PC-9 (cell line): ENCODE data around the gene CDH22. TPM values are rescaled to one million over a fixed set of nuclear protein-coding genes. Genes with fewer than 3 reads are reported as not detected.

ENCODE experiments used
- BruUV-seq: library from RNA; stranded (reverse); fragments of 400-500 nt; replicated peaks from 2 replicates; lab custom pipeline; 2021; lab: Mats Ljungman, UMichigan
- CTCF ChIA-PET: fragments of 300-600 bp; sonication (Branson Sonifier 250); formaldehyde crosslinking; loops from one replicate; lab custom pipeline; 2022; ENCODE audit warnings: antibody characterized with exemption; lab: Charles Lee
- POLR2A ChIA-PET: fragments of 300-600 bp; sonication (Branson Sonifier 250); formaldehyde crosslinking; loops from one replicate; lab custom pipeline; 2022; ENCODE audit warnings: antibody characterized with exemption; ENCODE audit not compliant: unreplicated experiment; lab: Charles Lee
- DNase-seq, 2 experiments: peaks; one replicate each; pipeline versions ENCODE4 v3.0.0 to v3.0.0-alpha.2; 2015 to 2022; ENCODE audit warnings: mixed read lengths in 1 of 2
- H2AFZ ChIP-seq: fragments of 200-600 bp; sonication (generic); 2 replicates; pipeline ENCODE4 v1.8.1; 2017; ENCODE audit warnings: antibody characterized with exemption
- H3F3A ChIP-seq: fragments of 200-600 bp; sonication (generic); 2 replicates; pipeline ENCODE4 v1.8.1; 2017; ENCODE audit warnings: antibody characterized with exemption, mild to moderate bottlenecking, low read depth; ENCODE audit not compliant: insufficient read depth
- H3K27ac ChIP-seq: fragments of 200-600 bp; sonication (generic); 2 replicates; pipeline ENCODE4 v1.6.1; 2016; ENCODE audit warnings: mixed run types
- H3K27me3 ChIP-seq: fragments of 200-600 bp; sonication (generic); 2 replicates; pipeline ENCODE4 v1.6.1; 2016; ENCODE audit warnings: low read depth, mixed run types; ENCODE audit not compliant: insufficient read depth
- H3K36me3 ChIP-seq: fragments of 200-600 bp; sonication (generic); 2 replicates; pipeline ENCODE4 v1.6.1; 2016; ENCODE audit warnings: low read depth, mixed run types
- H3K4me1 ChIP-seq: fragments of 200-600 bp; sonication (generic); replicated peaks from 2 replicates; pipeline ENCODE4 v1.6.1; 2016; ENCODE audit warnings: mixed run types; ENCODE audit not compliant: insufficient read depth
- H3K4me2 ChIP-seq: fragments of 200-600 bp; sonication (generic); 2 replicates; pipeline ENCODE4 v1.6.1; 2017; ENCODE audit warnings: mixed run types
- H3K4me3 ChIP-seq: fragments of 200-600 bp; sonication (generic); 2 replicates; pipeline ENCODE4 v1.6.1; 2016; ENCODE audit warnings: mixed run types
- H3K79me2 ChIP-seq: fragments of 200-600 bp; sonication (generic); 2 replicates; pipeline ENCODE4 v1.6.1; 2017; ENCODE audit warnings: low read depth, mixed run types
- H3K9me2 ChIP-seq: fragments of 200-600 bp; sonication (generic); 2 replicates; pipeline ENCODE4 v1.8.1; 2017; ENCODE audit warnings: mild to moderate bottlenecking; ENCODE audit not compliant: insufficient read depth
- H3K9me3 ChIP-seq: fragments of 200-600 bp; sonication (generic); 2 replicates; pipeline ENCODE4 v1.8.1; 2016; ENCODE audit warnings: low read depth; ENCODE audit not compliant: insufficient read depth
- H4K20me1 ChIP-seq: fragments of 200-600 bp; sonication (generic); 2 replicates; pipeline ENCODE4 v1.8.1; 2017; ENCODE audit not compliant: insufficient read depth
- CTCF ChIP-seq: fragments of 200-600 bp; sonication (generic); conservative IDR thresholded peaks from 2 replicates; pipeline ENCODE4 v1.6.1; 2017; ENCODE audit warnings: mixed run types, antibody characterized with exemption, mild to moderate bottlenecking, moderate library complexity
- EZH2 ChIP-seq: fragments of 200-600 bp; sonication (generic); IDR thresholded peaks from 2 replicates; pipeline ENCODE4 v1.8.0; 2017; ENCODE audit warnings: antibody characterized with exemption, low read depth
- intact Hi-C: fragments of 100-400 bp; cut with micrococcal nuclease; formaldehyde crosslinking; loops from one replicate; pipeline ENCODE4 v1.10.0; 2022; ENCODE audit not compliant: unreplicated experiment
- total RNA-seq: library from RNA; stranded (reverse); gene quantifications from 2 replicates; pipeline ENCODE4 v1.2.3, GENCODE V29; 2021

The CDH22 gene
- total RNA-seq, 1 experiment from 2014 or later: not detected

DNA sequence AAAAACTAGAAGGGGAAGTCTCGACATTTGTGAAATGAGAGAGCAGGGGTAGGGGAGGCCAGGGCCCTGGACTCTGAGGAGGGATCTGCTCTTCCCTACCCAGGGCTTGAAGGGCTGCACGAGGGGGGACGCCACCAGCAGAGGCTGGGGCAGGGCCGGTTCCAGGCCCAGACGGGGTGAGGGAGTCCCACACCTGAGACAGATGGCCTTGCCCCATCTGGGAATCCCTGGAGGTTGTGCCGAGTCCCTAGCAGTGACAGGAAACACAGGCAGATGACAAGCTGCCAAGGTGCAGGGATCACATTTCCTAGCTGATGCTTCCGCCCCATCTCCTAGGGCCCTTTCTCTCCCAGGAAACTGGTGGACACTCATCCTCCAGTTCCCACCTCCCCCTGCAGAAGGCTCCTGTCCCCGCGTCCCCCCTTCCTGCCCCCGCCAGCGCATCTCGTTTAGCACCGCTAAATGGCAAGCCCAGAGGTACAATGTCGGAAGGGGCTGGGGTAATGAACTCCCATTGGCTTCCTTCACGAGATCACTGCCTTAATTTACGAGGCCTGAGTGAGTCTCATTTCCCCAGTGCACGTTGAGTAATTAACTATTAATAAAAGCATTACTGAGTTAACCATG is 35.2 kb upstream of the CDH22 start:
- CTCF ChIA-PET: no interaction called here

GRCh38 chr20:46342451-46343347 is 34.4 kb upstream of the CDH22 start:
- Histone ChIP-seq H3K9me3 (no peaks in the 10 kb centered on the region), H3K4me1 (no peaks in the 10 kb centered on the region), H4K20me1 (peaks cover 10% of the 10 kb centered on the region; the same call in 1 of the 2 replicates), H3K4me2 (no peak overlapping the region), H3K79me2 (no peaks in the 10 kb centered on the region), H3F3A (peaks cover 3% of the 10 kb centered on the region; the same call in 1 of the 2 replicates), H3K27ac (no peak overlapping the region), H3K27me3 (peaks cover 60% of the 10 kb centered on the region), H3K36me3 (no peaks in the 10 kb centered on the region), H3K4me3 (no peak overlapping the region), H3K9me2 (no peaks in the 10 kb centered on the region), H2AFZ (no peak overlapping the region)
- intact Hi-C loops: no loop called here
- no peak for TF ChIP-seq EZH2
- TF ChIP-seq CTCF: no peak
- ChIA-PET CTCF (interaction anchor here (0.5 kb wide), 1 partner anchor 35 kb away, joined by 3 read pairs; no protein-coding TSS in a partner anchor), POLR2A (no interaction called here)
- BruUV-seq: no TSS peak
- DNase-seq: no peak

More for the DNA sequence above, 35.2 kb upstream of the CDH22 start:
- H2AFZ ChIP-seq: no peak overlapping the region
- no peaks in the 10 kb centered on the region for H3K4me1 ChIP-seq
- TF ChIP-seq EZH2 (no peak), CTCF (no peak)
- no peak overlapping the region for H3K4me3 ChIP-seq
- intact Hi-C loops: no loop called here
- BruUV-seq: no TSS peak
- H4K20me1 ChIP-seq: peaks cover 10% of the 10 kb centered on the region; the same call in 1 of the 2 replicates
- no peak overlapping the region for H3K27ac ChIP-seq
- H3K36me3 ChIP-seq: no peaks in the 10 kb centered on the region
- no peaks in the 10 kb centered on the region for H3K79me2 ChIP-seq
- no peak overlapping the region for H3K4me2 ChIP-seq
- peaks cover 3% of the 10 kb centered on the region; the same call in 1 of the 2 replicates for H3F3A ChIP-seq
- DNase-seq: no peak
- H3K9me2 ChIP-seq: no peaks in the 10 kb centered on the region
- H3K9me3 ChIP-seq: no peaks in the 10 kb centered on the region
- POLR2A ChIA-PET: interaction anchor here (0.7 kb wide), 1 partner anchor 1273 kb away, joined by 3 read pairs; no protein-coding TSS in a partner anchor
- peaks cover 53% of the 10 kb centered on the region for H3K27me3 ChIP-seq

DNA sequence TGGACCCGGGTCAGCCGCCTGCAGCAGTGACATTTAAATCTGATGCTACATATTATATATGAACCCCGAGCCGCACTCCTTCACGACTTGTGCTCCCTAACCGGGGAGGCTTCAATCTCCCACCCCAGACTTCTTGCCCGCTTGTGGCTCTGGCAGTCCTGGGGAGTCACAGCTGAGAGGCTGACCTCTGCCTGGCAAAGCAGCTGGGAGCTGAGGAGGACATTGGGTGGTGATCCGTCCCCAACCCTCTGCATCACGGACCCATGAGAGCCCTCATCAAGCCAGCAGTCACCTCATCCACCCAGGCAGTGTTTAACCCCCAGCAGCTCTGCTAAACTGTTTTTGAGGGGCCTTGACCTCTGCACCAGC is 33.7 kb upstream of the CDH22 start:
- H3K36me3 ChIP-seq: no peaks in the 10 kb centered on the region
- no peak overlapping the region for H3K4me3 ChIP-seq
- H3K4me1 ChIP-seq: no peaks in the 10 kb centered on the region
- ChIA-PET CTCF (no interaction called here), POLR2A (no interaction called here)
- no peak overlapping the region for H2AFZ ChIP-seq
- no peaks in the 10 kb centered on the region for H3K9me2 ChIP-seq
- no peaks in the 10 kb centered on the region for H3K9me3 ChIP-seq
- DNase-seq: no peak
- H3K4me2 ChIP-seq: no peak overlapping the region
- H3K79me2 ChIP-seq: no peaks in the 10 kb centered on the region
- H3K27ac ChIP-seq: no peak overlapping the region
- TF ChIP-seq EZH2: no peak
- TF ChIP-seq CTCF: no peak
- no TSS peak for BruUV-seq
- peaks cover 3% of the 10 kb centered on the region; the same call in 1 of the 2 replicates for H3F3A ChIP-seq
- peaks cover 68% of the 10 kb centered on the region for H3K27me3 ChIP-seq
- peaks cover 6% of the 10 kb centered on the region; the same call in 1 of the 2 replicates for H4K20me1 ChIP-seq
- intact Hi-C loops: no loop called here
